Eye (tissue), 1 donor: ENCODE data around the gene SLC9A3.

ENCODE experiments used
- DNase-seq: peaks from one replicate; pipeline ENCODE4 v3.0.0-alpha.2; 2015

SLC9A3 gene

GRCh38 chr5:554284-554988, 30.2 kb upstream of the SLC9A3 start:
- DNase-seq = no peak

- no peak for DNase-seq
These were observed 29.6 kb upstream of the SLC9A3 start for GRCh38 chr5:553874-554273.

- no peak for DNase-seq
These were observed 27.2 kb upstream of the SLC9A3 start for GRCh38 chr5:551406-551805.

- no peak for DNase-seq
These were observed 25.0 kb upstream of the SLC9A3 start for GRCh38 chr5:549229-549628.

- DNase-seq = no peak
These were observed 24.0 kb upstream of the SLC9A3 start for GRCh38 chr5:548256-548655.

- no peak for DNase-seq
These were observed 23.1 kb upstream of the SLC9A3 start for GRCh38 chr5:547086-547924.

- no peak for DNase-seq
These were observed 22.2 kb upstream of the SLC9A3 start for GRCh38 chr5:546376-546908.

- DNase-seq = no peak
These were observed 21.6 kb upstream of the SLC9A3 start for GRCh38 chr5:545641-546375.

GRCh38 chr5:544675-545355, 20.6 kb upstream of the SLC9A3 start:
- no peak for DNase-seq

GRCh38 chr5:543755-544674, 19.8 kb upstream of the SLC9A3 start:
- no peak for DNase-seq

- DNase-seq = no peak
These were observed 19.1 kb upstream of the SLC9A3 start for GRCh38 chr5:543351-543750.

- DNase-seq = no peak
These were observed 18.4 kb upstream of the SLC9A3 start for GRCh38 chr5:542319-543311.

GRCh38 chr5:541539-542318, 17.5 kb upstream of the SLC9A3 start:
- DNase-seq = no peak

GRCh38 chr5:540906-541538, 16.8 kb upstream of the SLC9A3 start:
- peak; percentile 24 for DNase-seq

- DNase-seq = peak; percentile 40
These were observed 16.0 kb upstream of the SLC9A3 start for GRCh38 chr5:540071-540905.

- no peak for DNase-seq
These were observed 15.3 kb upstream of the SLC9A3 start for GRCh38 chr5:539469-540070.

- DNase-seq = peak; percentile 38
These were observed 14.7 kb upstream of the SLC9A3 start for GRCh38 chr5:538801-539468.
